Fibroblast of skin of left quadriceps (primary cell): Measurements from ENCODE around the gene MIER1.
"Not testable (repeated sequence)": the region's sequence is repeated elsewhere in the genome, so short reads cannot be mapped to it uniquely, and the experiment has no call there.

Source experiments
- DNase-seq, 2 experiments: peaks; one replicate each; pipeline ENCODE4 v3.0.0-alpha.2; 2013; ENCODE audit warnings: low read depth in 2 of 2

Gene MIER1

DNA sequence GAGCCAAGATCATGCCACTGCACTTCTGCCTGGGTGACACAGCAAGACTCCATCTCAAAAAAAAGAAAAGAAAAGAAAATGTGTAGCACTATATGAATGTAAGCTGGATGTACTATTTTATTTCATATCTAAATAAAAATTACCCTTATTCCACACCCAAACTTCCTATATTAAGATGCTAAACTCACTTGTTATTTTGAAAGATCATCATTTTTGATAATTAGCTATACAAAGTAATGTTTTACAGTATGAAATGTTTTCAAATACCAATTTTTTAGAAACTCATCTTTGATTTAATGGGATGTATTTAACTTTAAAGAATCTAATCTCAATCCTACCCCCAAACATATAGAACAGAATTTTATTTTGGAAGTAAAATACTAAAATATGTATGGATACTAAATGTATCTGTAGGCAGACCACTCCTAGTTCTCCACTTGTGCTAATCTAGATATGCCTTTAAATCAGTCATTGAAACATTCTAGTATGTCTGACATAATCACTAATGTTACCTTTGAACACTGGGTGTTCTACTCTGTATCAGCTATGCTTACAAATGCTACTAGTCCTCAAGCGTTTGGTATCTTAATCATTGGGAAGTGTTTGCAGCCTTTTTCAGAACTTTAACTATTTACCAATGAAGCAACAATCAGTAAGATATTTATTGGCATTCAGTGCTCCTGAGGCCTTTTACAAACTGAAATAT is 12.9 kb downstream of the MIER1 start:
- no peak for DNase-seq

DNA sequence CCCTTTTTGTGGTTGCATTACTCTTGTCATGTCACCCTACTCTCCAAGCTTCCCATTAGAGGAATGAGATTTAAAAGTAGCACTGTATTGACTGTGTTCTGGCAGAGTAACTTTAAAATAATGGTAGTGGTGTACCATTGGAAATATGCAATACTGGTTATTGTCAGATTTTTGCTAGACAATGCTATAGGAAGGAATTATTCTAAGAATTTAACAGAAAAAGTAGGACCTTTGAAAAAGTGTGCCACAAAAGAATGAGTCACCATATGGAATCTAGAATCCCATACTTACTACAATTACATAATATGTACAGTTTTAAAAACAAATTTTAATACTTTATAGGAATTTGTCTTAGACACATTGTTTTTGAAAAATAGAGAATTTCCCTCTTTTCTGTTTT is 13.8 kb downstream of the MIER1 start:
- peak; percentile 31 to 41 for DNase-seq

- no peak for DNase-seq
Observed at GRCh38 chr1:66940981-66941380, 16.2 kb downstream of the MIER1 start.

DNA sequence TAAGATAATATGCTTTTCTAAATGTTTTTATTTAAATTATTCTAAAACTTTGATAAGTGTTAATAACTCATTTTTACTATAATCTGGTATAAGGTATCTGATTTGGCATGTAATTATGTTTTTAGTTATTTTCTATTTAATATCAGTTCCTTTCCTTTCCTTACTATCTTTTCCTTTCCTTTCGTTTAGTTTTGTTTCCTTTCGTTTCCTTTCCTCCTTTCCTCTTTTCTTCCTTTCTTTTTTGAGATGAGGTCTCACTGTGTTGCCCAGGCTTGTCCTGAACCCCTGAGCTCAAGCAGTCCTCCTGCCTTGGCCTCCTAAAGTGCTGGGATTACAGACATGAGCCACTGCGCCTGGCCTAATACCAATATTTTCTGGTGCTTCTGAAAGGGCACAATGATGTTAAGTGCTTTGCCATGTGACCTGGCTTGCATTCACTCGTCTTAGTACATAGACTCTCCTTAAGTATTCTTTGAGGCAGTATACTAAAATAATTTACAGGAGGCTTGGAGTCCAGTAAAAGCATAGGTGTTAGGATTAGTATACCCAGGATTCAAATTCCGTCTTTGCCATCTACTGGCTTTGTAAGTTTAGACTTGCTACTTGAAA is 18.7 kb downstream of the MIER1 start:
- no peak for DNase-seq

- peak in 1 of 2 experiments; percentile 8 for DNase-seq
Observed at GRCh38 chr1:66944330-66945274, 19.8 kb downstream of the MIER1 start.

DNA sequence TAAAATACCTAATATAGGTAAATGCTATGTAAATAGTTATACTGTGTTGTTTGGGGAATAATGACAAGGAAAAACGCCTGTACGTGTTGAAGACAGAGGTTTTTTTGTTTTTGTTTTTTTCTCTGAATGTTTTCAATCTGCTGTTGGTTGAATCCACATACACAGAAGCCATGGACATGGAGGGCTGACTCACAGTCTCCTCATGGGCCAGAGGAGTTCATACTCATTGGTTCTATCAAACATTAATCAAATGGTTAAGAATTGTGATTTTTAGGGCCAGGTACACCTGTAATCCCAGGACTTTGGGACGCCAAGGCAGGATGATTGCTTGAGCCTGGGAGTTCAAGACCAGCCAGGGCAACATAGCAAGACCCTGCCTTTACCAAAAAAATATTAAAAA is 20.5 kb downstream of the MIER1 start:
- DNase-seq, result no peak

GRCh38 chr1:66947267-66947666 is 22.5 kb downstream of the MIER1 start:
- no peak for DNase-seq

DNA sequence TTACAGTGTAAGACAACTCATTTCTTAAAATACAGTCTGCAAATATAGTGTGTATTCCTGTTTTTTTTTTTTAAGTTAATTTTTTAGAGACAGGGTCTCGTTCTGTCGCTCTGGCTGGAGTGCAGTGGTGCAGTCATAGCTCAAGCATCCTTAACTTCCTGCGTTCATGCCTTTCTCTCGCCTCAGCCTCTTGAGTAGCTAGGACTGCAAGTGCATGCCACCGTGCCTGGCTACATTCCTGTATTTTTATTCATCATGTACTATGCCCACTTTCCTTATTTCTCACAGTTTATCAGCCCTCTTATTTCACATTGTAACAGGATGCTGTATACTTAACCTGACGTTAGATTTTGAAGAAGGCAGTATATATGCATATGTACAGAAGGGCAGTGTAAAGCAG is 26.7 kb downstream of the MIER1 start:
- DNase-seq, result peak in 1 of 2 experiments; percentile 22

- no peak for DNase-seq
Observed at GRCh38 chr1:66954208-66954607, 29.4 kb downstream of the MIER1 start.

- DNase-seq, result no peak
Observed at GRCh38 chr1:66957938-66958337, 33.1 kb downstream of the MIER1 start.

- DNase-seq, result not testable (repeated sequence)
Observed at GRCh38 chr1:66966188-66966873, 41.5 kb downstream of the MIER1 start.

DNA sequence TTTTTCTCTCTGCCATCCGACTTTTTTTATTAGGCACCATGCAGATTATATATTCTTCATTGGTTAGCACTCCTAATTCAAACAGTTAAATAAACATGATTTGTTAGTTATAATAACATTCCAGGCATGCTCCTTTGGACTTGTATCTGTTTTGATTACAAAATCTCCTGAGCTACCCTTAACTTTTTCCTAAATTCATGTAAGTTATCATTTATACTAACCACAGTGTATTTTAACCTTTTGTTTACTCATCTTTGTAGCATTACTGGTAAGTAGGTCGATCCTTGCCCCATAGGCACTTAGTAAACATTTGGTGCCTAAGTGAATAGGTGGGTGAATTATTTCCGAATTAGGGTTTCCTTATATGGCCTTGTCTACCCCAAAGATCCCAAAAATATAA is 43.8 kb downstream of the MIER1 start:
- DNase-seq, result no peak

- no peak for DNase-seq
Observed at GRCh38 chr1:66978201-66978600, 53.4 kb downstream of the MIER1 start.

- DNase-seq, result not testable (repeated sequence)
Observed at GRCh38 chr1:66979621-66980020, 54.8 kb downstream of the MIER1 start.

GRCh38 chr1:66980745-66981367 is 56.1 kb downstream of the MIER1 start:
- DNase-seq, result no peak

DNA sequence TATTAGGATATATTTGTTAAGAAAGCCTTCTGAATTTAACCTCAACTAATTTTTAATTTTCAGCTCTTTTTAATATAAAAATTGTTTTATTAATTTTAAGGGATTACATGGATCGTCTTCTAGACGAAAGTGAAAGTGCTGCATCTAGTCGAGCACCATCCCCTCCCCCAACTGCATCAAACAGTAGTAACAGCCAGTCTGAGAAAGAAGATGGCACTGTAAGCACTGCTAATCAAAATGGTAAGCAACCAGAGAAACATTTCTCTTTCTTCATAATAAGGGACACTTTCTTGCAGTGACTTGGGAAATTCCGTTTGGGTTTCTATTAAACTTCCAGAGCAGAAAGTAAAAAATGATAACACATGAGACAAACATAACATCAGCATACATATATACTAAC is 56.9 kb downstream of the MIER1 start:
- DNase-seq, result no peak

DNA sequence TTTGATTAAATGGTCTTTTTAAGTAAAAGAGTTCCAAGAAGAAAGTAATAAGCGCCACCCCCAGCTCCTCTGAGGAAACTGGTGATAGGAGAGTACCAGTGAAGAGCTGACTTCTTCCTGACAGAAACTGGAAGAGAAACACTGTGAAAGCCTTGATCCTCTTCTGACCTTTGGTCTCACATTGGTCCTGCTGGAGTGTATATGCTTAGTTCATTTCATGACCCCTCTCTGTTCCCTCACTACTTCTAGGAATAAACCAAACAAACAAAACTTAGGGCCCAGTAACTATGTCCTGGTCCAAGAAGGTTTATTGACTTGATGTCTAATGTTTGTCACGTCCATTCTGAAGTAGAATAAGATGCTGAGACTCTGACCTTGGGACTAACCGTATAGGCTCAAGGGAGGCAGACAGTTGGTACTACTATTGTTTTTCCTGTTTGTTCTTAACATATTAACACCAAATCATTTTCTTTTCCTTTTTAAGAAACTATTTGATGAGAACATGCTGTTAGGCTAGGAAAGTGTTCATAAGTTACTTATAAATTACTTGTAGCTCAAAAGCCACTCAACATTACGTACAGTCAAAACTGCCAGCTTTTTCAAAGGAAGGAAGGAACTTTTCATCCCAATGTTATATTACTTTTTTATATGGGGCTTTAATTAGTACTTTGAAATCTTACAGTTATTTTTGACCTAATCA is 57.9 kb downstream of the MIER1 start:
- no peak for DNase-seq

GRCh38 chr1:66984491-66984890 is 59.7 kb downstream of the MIER1 start:
- no peak for DNase-seq

GRCh38 chr1:66985835-66986234 is 61.0 kb downstream of the MIER1 start:
- no peak for DNase-seq

DNA sequence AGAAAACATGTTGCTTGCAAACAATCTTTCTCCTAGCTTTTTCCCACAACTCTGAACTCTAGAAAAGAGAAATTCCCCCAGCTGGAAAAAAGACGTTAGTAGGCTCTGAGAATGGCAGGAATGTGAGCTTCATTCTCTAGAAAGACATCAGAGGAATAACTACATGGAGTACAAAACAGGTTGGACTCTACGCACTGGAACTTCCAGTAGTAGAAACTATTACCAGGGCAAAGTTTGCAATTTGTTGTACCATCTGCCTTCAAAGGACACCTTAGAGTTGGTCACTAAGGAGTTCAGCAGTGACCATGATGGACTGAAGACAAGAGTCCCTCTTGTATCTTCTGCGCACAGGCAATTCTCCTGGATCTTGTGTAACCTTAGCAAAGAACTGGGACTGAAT is 68.3 kb downstream of the MIER1 start:
- no peak for DNase-seq
